ENCODE measurements around the gene DYNC1H1. TPM values are rescaled to one million over a fixed set of nuclear protein-coding genes. Genes with fewer than 3 reads are reported as not detected.

DYNC1H1 gene
- polyA plus RNA-seq, 1 donor (not counting 4 experiments of a cell fraction or from before 2014, with no cell fraction given): 166 TPM

GRCh38 chr14:102050625-102051024, 86.3 kb downstream of the DYNC1H1 start:
- H3K4me2 ChIP-seq (ENCODE audit: control insufficient read depth, extremely low read depth, insufficient read depth, low read depth, low read length): no peak overlapping the region
- H3K9me3 ChIP-seq (ENCODE audit: control insufficient read depth, low read depth, low read length): no peaks in the 10 kb centered on the region
- TF ChIP-seq CTCF (optimal IDR thresholded peaks at IDR 0.05 in 1 of 3, IDR thresholded peaks at IDR 0.05 in 1 of 3, conservative IDR thresholded peaks at IDR 0.05 in 1 of 3; ENCODE audit: extremely low read depth in 1 of 3, insufficient read depth in 2 of 3, low read length in 3 of 3): no peak
- no peak for TF ChIP-seq EZH2 (IDR thresholded peaks at IDR 0.05; ENCODE audit: low read length)
- peaks cover 8% of the 10 kb centered on the region for H3K4me1 ChIP-seq (ENCODE audit: control insufficient read depth, extremely low read depth, insufficient read depth, low read length)
- dilution Hi-C loops (cut with MboI; ENCODE audit: extremely low pct_ligation_motif_present, low sequenced_read_pairs): no loop called here
- no peaks in the 10 kb centered on the region for H3K79me2 ChIP-seq (ENCODE audit: control insufficient read depth, insufficient read depth, low read length)
- no peak overlapping the region for H3K4me3 ChIP-seq (ENCODE audit: control insufficient read depth in 2 of 3, extremely low read depth in 1 of 3, insufficient read depth in 2 of 3, low read depth in 1 of 3, low read length in 3 of 3)
- H3K9me1 ChIP-seq (ENCODE audit: control insufficient read depth, extremely low read depth, insufficient read depth, low read length): no peaks in the 10 kb centered on the region
- H2AFZ ChIP-seq (ENCODE audit: control insufficient read depth, low read length): no peak overlapping the region
- peaks cover 41 to 49% of the 10 kb centered on the region in 2 experiments for H3K36me3 ChIP-seq (ENCODE audit: control insufficient read depth in 2 of 2, extremely low read depth in 1 of 2, insufficient read depth in 2 of 2, low read length in 2 of 2)
- FAIRE-seq (no peak), DNase-seq (ENCODE audit: low read depth, low spot score) (no peak)
- no peak overlapping the region for H3K27ac ChIP-seq (ENCODE audit: control insufficient read depth, insufficient read depth, low read length)
- H3K9ac ChIP-seq (ENCODE audit: control insufficient read depth, extremely low read depth, insufficient read depth, low read length): no peak overlapping the region
- no peaks in the 10 kb centered on the region for H3K27me3 ChIP-seq (ENCODE audit: control insufficient read depth, extremely low read depth, insufficient read depth, low read length)
- H4K20me1 ChIP-seq (ENCODE audit: control insufficient read depth, extremely low read depth, insufficient read depth, low read length): no peaks in the 10 kb centered on the region

GRCh38 chr14:102052522-102052921, 88.1 kb downstream of the DYNC1H1 start:
- Histone ChIP-seq H3K27me3 (ENCODE audit: control insufficient read depth, extremely low read depth, insufficient read depth, low read length) (no peaks in the 10 kb centered on the region), H3K9me1 (ENCODE audit: control insufficient read depth, extremely low read depth, insufficient read depth, low read length) (no peaks in the 10 kb centered on the region), H3K36me3 (ENCODE audit: control insufficient read depth in 2 of 2, extremely low read depth in 1 of 2, insufficient read depth in 2 of 2, low read length in 2 of 2) (peaks cover 39 to 46% of the 10 kb centered on the region in 2 experiments), H3K79me2 (ENCODE audit: control insufficient read depth, insufficient read depth, low read length) (no peaks in the 10 kb centered on the region), H3K4me3 (ENCODE audit: control insufficient read depth in 2 of 3, extremely low read depth in 1 of 3, insufficient read depth in 2 of 3, low read depth in 1 of 3, low read length in 3 of 3) (no peak overlapping the region), H3K9ac (ENCODE audit: control insufficient read depth, extremely low read depth, insufficient read depth, low read length) (no peak overlapping the region), H4K20me1 (ENCODE audit: control insufficient read depth, extremely low read depth, insufficient read depth, low read length) (no peaks in the 10 kb centered on the region), H3K9me3 (ENCODE audit: control insufficient read depth, low read depth, low read length) (no peaks in the 10 kb centered on the region), H2AFZ (ENCODE audit: control insufficient read depth, low read length) (no peak overlapping the region), H3K4me2 (ENCODE audit: control insufficient read depth, extremely low read depth, insufficient read depth, low read depth, low read length) (no peak overlapping the region), H3K4me1 (ENCODE audit: control insufficient read depth, extremely low read depth, insufficient read depth, low read length) (peaks cover 13% of the 10 kb centered on the region), H3K27ac (ENCODE audit: control insufficient read depth, insufficient read depth, low read length) (no peak overlapping the region)
- no peak for FAIRE-seq
- dilution Hi-C loops (cut with MboI; ENCODE audit: extremely low pct_ligation_motif_present, low sequenced_read_pairs): no loop called here
- DNase-seq (ENCODE audit: low read depth, low spot score): no peak
- TF ChIP-seq EZH2 (IDR thresholded peaks at IDR 0.05; ENCODE audit: low read length) (no peak), CTCF (optimal IDR thresholded peaks at IDR 0.05 in 1 of 3, IDR thresholded peaks at IDR 0.05 in 1 of 3, conservative IDR thresholded peaks at IDR 0.05 in 1 of 3; ENCODE audit: extremely low read depth in 1 of 3, insufficient read depth in 2 of 3, low read length in 3 of 3) (no peak)
